ENCODE measurements around the gene HNF1B. TPM values are rescaled to one million over a fixed set of nuclear protein-coding genes. Genes with fewer than 3 reads are reported as not detected.

Gene HNF1B
- total RNA-seq, 4 donors from 2014 or later: not detected

DNA sequence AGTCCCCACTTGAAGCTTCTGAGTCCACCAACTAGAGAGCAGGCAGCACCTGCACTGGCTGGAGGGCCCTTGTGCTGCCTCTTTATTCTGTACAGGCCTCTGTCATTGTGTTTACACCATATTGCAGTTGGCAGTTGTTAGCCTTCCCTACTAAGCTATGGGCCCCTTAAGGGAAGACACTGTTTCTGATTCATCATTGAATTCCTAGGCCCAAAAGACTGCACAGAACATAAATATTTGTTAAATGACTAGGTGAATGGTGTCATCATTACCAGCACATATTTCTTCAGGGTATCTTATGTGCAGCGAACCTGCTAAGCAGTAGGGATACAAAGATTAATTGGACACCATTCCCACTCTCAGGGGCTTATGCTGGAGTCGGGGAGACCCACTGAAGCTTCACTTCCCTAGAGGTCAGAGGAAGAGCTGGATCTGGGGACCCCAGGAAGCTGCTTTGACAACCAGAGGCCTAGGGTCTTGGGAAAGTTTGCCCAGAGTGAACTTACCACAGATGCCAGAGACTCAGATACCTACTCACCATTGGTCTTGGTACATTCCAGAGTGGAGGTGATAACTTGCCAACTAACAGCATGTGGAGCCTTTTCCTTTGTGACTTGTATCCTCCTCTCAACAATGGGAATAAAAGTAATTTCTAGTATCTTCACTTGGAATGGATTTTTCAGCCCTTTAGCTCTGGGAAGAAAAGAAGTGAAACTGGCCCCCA, 72.9 kb downstream of the HNF1B start:
- DNase-seq (no peak), ATAC-seq (no peak)
- in situ Hi-C loops (cut with MboI; ENCODE audit: low sequenced_read_pairs in 4 of 4): no loop called here
- H3K27me3 ChIP-seq: peaks cover 0 to 4% (median 0%) of the 10 kb centered on the region in 3 donors
- no peak overlapping the region for H3K27ac ChIP-seq
- TF ChIP-seq CTCF (IDR thresholded peaks at IDR 0.05 in 4 of 5, conservative IDR thresholded peaks at IDR 0.05 in 1 of 5): no peak
- intact Hi-C loops (cut with DNase I; ENCODE audit: low total_unique reads): no loop called here
- H3K9me3 ChIP-seq: no peaks in the 10 kb centered on the region
- no peaks in the 10 kb centered on the region for H3K36me3 ChIP-seq
- H3K4me1 ChIP-seq: no peaks in the 10 kb centered on the region
- no peak overlapping the region for H3K4me3 ChIP-seq

DNA sequence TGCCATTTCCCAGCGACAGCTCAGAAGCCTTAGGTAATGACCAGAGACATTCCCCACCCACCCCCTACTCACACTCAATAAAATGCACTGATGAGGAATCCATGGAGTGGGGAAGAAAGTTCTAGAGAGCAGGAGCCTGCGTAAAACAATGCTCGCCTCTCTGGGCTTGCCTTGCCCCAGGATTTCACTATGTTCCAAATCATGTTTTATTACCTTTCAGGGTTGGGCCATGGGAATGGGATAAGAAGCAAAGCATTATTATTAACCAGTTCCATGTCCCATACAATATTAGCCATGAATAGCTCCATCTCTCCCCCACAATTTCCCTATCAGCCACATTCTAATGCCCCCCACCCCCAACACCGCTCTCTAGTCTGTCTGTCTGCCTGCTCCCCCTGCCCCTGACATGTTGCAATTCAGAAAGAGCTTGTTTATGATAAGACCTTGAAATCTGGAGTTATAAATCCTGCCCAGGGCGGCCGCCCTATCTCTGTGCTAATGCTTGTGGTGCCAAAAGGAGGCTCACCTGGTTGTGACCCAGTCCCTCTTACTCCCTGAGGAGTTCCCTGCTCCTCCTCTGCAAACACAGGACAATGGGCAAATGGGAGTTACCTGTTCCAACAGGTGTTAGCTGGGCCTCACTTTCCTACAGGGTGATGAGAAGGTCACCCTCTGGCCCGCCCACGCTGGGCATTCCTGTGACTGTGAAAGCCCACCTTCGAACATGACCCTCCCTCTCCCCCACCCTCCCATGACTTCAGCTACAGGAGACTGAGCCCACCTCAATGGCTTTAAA, 73.6 kb downstream of the HNF1B start:
- intact Hi-C loops (cut with DNase I; ENCODE audit: low total_unique reads): no loop called here
- Histone ChIP-seq H3K27ac (no peak overlapping the region), H3K4me1 (no peaks in the 10 kb centered on the region), H3K36me3 (no peaks in the 10 kb centered on the region), H3K9me3 (no peaks in the 10 kb centered on the region), H3K4me3 (no peak overlapping the region), H3K27me3 (no peaks in the 10 kb centered on the region)
- in situ Hi-C loops (cut with MboI; ENCODE audit: low sequenced_read_pairs in 4 of 4): no loop called here
- DNase-seq (no peak), ATAC-seq (no peak)
- TF ChIP-seq POLR2A (IDR thresholded peaks at IDR 0.05) (no peak), CTCF (IDR thresholded peaks at IDR 0.05 in 4 of 5, conservative IDR thresholded peaks at IDR 0.05 in 1 of 5) (no peak)

- in situ Hi-C loops (cut with MboI; ENCODE audit: low sequenced_read_pairs in 4 of 4): no loop called here
- intact Hi-C loops (cut with DNase I; ENCODE audit: low total_unique reads): no loop called here
- no peaks in the 10 kb centered on the region for H3K4me1 ChIP-seq
- no peaks in the 10 kb centered on the region for H3K36me3 ChIP-seq
- DNase-seq: no peak
- H3K9me3 ChIP-seq: no peaks in the 10 kb centered on the region
- H3K4me3 ChIP-seq: no peak overlapping the region
- no peak for TF ChIP-seq CTCF (IDR thresholded peaks at IDR 0.05 in 4 of 5, conservative IDR thresholded peaks at IDR 0.05 in 1 of 5)
- TF ChIP-seq POLR2A (IDR thresholded peaks at IDR 0.05): no peak
- H3K27me3 ChIP-seq: no peaks in the 10 kb centered on the region
- H3K27ac ChIP-seq: no peak overlapping the region
- ATAC-seq: no peak
These were observed 77.8 kb downstream of the HNF1B start for GRCh38 chr17:37667039-37667438.

DNA sequence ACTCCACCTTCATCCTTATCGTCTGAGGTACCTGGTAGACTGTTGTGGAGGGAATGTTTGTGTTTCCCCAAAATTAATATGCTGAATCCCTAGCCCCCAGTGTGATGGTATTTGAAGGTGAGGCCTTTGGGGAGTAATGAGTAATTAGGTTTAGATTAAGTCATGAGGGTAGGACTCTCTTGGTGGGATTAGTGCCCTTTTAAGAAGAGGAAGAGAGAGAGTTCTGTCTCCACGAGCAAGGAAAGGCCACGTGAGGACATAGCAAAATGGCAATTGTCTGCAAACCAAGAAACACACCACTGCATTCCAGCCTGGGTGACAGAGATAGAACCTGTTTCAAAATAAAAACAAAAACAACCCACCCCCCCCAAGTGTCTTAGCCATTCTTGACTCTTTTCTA, 80.6 kb downstream of the HNF1B start:
- Histone ChIP-seq H3K9me3 (no peaks in the 10 kb centered on the region), H3K4me3 (no peak overlapping the region), H3K27me3 (no peaks in the 10 kb centered on the region), H3K36me3 (no peaks in the 10 kb centered on the region), H3K27ac (no peak overlapping the region), H3K4me1 (no peaks in the 10 kb centered on the region)
- TF ChIP-seq POLR2A (IDR thresholded peaks at IDR 0.05) (no peak), CTCF (IDR thresholded peaks at IDR 0.05 in 4 of 5, conservative IDR thresholded peaks at IDR 0.05 in 1 of 5) (no peak)
- in situ Hi-C loops (cut with MboI; ENCODE audit: low sequenced_read_pairs in 4 of 4): no loop called here
- ATAC-seq (no peak), DNase-seq (no peak)
- intact Hi-C loops (cut with DNase I; ENCODE audit: low total_unique reads): no loop called here

Measured in gastrocnemius medialis (tissue), 4 donors.